B cell (primary cell): ENCODE measurements around the gene PLAU. TPM values are rescaled to one million over a fixed set of nuclear protein-coding genes. Genes with fewer than 3 reads are reported as not detected.
A peak's percentile ranks its signal among the peaks of the same experiment; 100 is the strongest.

Source experiments
- ATAC-seq: fragments of 200-7000 bp; cut with Tn5 transposase; one replicate; pipeline ENCODE4 v1.10.0; 2021; ENCODE audit warnings: low read depth, mild to moderate bottlenecking, moderate number of reproducible peaks, moderate library complexity
- CTCF ChIA-PET: fragments of 350-600 bp; sonication (Branson Sonifier 250); formaldehyde crosslinking; loops from one replicate; lab custom pipeline; 2021; ENCODE audit warnings: antibody characterized with exemption, inconsistent platforms; lab: Charles Lee
- POLR2A ChIA-PET: fragments of 350-600 bp; sonication (Branson Sonifier 250); formaldehyde crosslinking; loops from one replicate; lab custom pipeline; 2021; ENCODE audit warnings: antibody characterized with exemption; lab: Charles Lee
- DNase-seq: peaks from one replicate; pipeline ENCODE4 v3.0.0; 2013
- H2AFZ ChIP-seq: 2 replicates; pipeline ENCODE4 v1.6.1; 2012; ENCODE audit warnings: mild to moderate bottlenecking, low read depth, low read length; ENCODE audit not compliant: insufficient read depth, poor library complexity, severe bottlenecking
- H3K27ac ChIP-seq, 2 donors: 1 replicate in 1 of 2; 2 replicates in 1 of 2; pipeline ENCODE4 v1.5.1; 2012 to 2013; ENCODE audit warnings: low read length in 2 of 2, mild to moderate bottlenecking in 2 of 2, moderate library complexity in 1 of 2
- H3K27me3 ChIP-seq, 4 experiments: fragments of 200-600 bp in 1 of 4; sonication (generic) in 1 of 4; replicated peaks in 1 of 4; 1 replicate in 2 of 4; 2 replicates in 2 of 4; pipeline versions ENCODE4 v1.6.1 to v1.7.0; 2013 to 2016; ENCODE audit warnings: low read length in 3 of 4, mild to moderate bottlenecking in 2 of 4, mixed read lengths in 1 of 4, moderate library complexity in 1 of 4; ENCODE audit not compliant: insufficient read depth in 4 of 4, control insufficient read depth in 3 of 4; ENCODE audit errors: control extremely low read depth in 1 of 4
- H3K36me3 ChIP-seq, 2 experiments: replicated peaks in 1 of 2; 1 replicate in 1 of 2; 2 replicates in 1 of 2; pipeline versions ENCODE4 v1.6.1 to v1.7.1; 2013; ENCODE audit warnings: low read length in 1 of 2; ENCODE audit not compliant: insufficient read depth in 2 of 2, control insufficient read depth in 1 of 2; ENCODE audit errors: control extremely low read depth in 1 of 2, extremely low read depth in 1 of 2
- H3K4me1 ChIP-seq, 2 donors: fragments of 200-600 bp in 1 of 2; sonication (generic) in 1 of 2; 1 replicate in 1 of 2; 2 replicates in 1 of 2; pipeline versions ENCODE4 v1.5.1 to v1.6.1; 2013 to 2017; ENCODE audit warnings: low read length in 2 of 2; ENCODE audit not compliant: control insufficient read depth in 2 of 2, insufficient read depth in 2 of 2
- H3K4me2 ChIP-seq: replicated peaks from 2 replicates; pipeline ENCODE3; 2012; ENCODE audit warnings: mild to moderate bottlenecking, low read depth, low read length; ENCODE audit not compliant: poor library complexity, severe bottlenecking
- H3K4me3 ChIP-seq, 5 experiments: fragments of 200-600 bp in 1 of 5; sonication (generic) in 1 of 5; 1 replicate in 3 of 5; 2 replicates in 2 of 5; pipeline versions ENCODE4 v1.5.1 to v1.7.0; 2011 to 2016; ENCODE audit warnings: low read length in 4 of 5, mild to moderate bottlenecking in 4 of 5, low read depth in 2 of 5, control low read depth in 1 of 5, moderate library complexity in 1 of 5; ENCODE audit not compliant: insufficient read depth in 1 of 5; ENCODE audit errors: control extremely low read depth in 1 of 5, extremely low read depth in 1 of 5
- H3K79me2 ChIP-seq: fragments of 200-600 bp; sonication (generic); one replicate; pipeline ENCODE4 v1.6.0; 2016; ENCODE audit warnings: low read length; ENCODE audit not compliant: control insufficient read depth, insufficient read depth
- H3K9ac ChIP-seq: fragments of 200-600 bp; sonication (generic); 2 replicates; pipeline ENCODE4 v1.6.1; 2017; ENCODE audit warnings: mild to moderate bottlenecking, low read length, moderate library complexity
- H3K9me3 ChIP-seq, 3 donors: one replicate each; pipeline versions ENCODE4 v1.6.1 to v1.7.1; 2013; ENCODE audit warnings: low read length in 2 of 3; ENCODE audit not compliant: control insufficient read depth in 2 of 3, insufficient read depth in 1 of 3; ENCODE audit errors: control extremely low read depth in 1 of 3
- H4K20me1 ChIP-seq: 2 replicates; pipeline ENCODE4 v1.6.0; 2012; ENCODE audit warnings: mild to moderate bottlenecking, low read length; ENCODE audit not compliant: insufficient read depth, control insufficient read depth, poor library complexity, severe bottlenecking
- H3K27ac Mint-ChIP-seq: one replicate; pipeline ENCODE4 v1.8.0; 2021; ENCODE audit warnings: mixed read lengths
- H3K27me3 Mint-ChIP-seq: one replicate; pipeline ENCODE4 v1.8.0; 2021; ENCODE audit warnings: mixed read lengths
- H3K4me1 Mint-ChIP-seq: one replicate; pipeline ENCODE4 v1.8.0; 2021; ENCODE audit warnings: mixed read lengths
- H3K4me3 Mint-ChIP-seq: one replicate; pipeline ENCODE4 v1.8.0; 2021; ENCODE audit warnings: mixed read lengths
- H3K9me3 Mint-ChIP-seq: one replicate; pipeline ENCODE4 v1.8.0; 2022; ENCODE audit warnings: mixed read lengths; ENCODE audit not compliant: insufficient read depth
- EZH2 ChIP-seq: IDR thresholded peaks from 2 replicates; pipeline ENCODE4 v1.6.1; 2012; ENCODE audit warnings: borderline replicate concordance, low read depth, mild to moderate bottlenecking, moderate library complexity, low read length; ENCODE audit not compliant: insufficient read depth, poor library complexity, severe bottlenecking
- WGBS: methylation state at CpG from one replicate; pipeline ENCODE4 v1.1.5; 2013; ENCODE audit warnings: missing lambda C conversion rate; ENCODE audit not compliant: insufficient coverage; 5-methylcytosine and 5-hydroxymethylcytosine counted together
- intact Hi-C: fragments of 100-400 bp; cut with micrococcal nuclease; formaldehyde crosslinking; loops from one replicate; pipeline ENCODE4 v1.10.0; 2022
- polyA plus RNA-seq: library from polyadenylated mRNA; depleted of rRNA; stranded (reverse); fragments of >200 nt; gene quantifications from 2 replicates; pipeline ENCODE4 v1.2.3, GENCODE V29; 2012
- total RNA-seq, 2 donors: library from RNA; stranded (reverse); fragments of 120-200 nt in 1 of 2; gene quantifications; 1 replicate in 1 of 2; 2 replicates in 1 of 2; pipeline versions ENCODE4 v1.2.3 to v1.2.4, GENCODE V29; 2013 to 2022
- TF ChIP-seq, protein P1 (sequence below): fragments of 200-600 bp; IDR thresholded peaks from one replicate; pipeline ENCODE4 v1.8.0; 2022; ENCODE audit warnings: antibody characterized with exemption, mild to moderate bottlenecking

PLAU gene
- total and polyA plus RNA-seq, 2 donors (not counting 1 experiment from before 2014, with no cell fraction given) = 0.04 TPM; not detected in 1

GRCh38 chr10:73876566-73876965, 34.4 kb upstream of the PLAU start:
- H3K4me2 ChIP-seq = no peak overlapping the region
- H3K4me1 Mint-ChIP-seq = peaks cover 40% of the 10 kb centered on the region
- no peak overlapping the region for H3K4me3 Mint-ChIP-seq
- no peak overlapping the region for H3K9ac ChIP-seq
- no peaks in the 10 kb centered on the region for H3K9me3 ChIP-seq
- H2AFZ ChIP-seq = no peak overlapping the region
- peaks cover 16% of the 10 kb centered on the region for H4K20me1 ChIP-seq
- no peaks in the 10 kb centered on the region for H3K9me3 Mint-ChIP-seq
- H3K4me3 ChIP-seq = no peak overlapping the region
- H3K27me3 Mint-ChIP-seq = no peaks in the 10 kb centered on the region
- H3K27me3 ChIP-seq = no peaks in the 10 kb centered on the region
- H3K36me3 ChIP-seq = peaks cover 0 to 8% of the 10 kb centered on the region in 2 experiments
- H3K27ac Mint-ChIP-seq = peak overlapping the region; percentile 35
- DNase-seq (no peak), ATAC-seq (no peak)
- POLR2A ChIA-PET = no interaction called here
- TF ChIP-seq EZH2 = no peak
- TF ChIP-seq, protein P1, sequence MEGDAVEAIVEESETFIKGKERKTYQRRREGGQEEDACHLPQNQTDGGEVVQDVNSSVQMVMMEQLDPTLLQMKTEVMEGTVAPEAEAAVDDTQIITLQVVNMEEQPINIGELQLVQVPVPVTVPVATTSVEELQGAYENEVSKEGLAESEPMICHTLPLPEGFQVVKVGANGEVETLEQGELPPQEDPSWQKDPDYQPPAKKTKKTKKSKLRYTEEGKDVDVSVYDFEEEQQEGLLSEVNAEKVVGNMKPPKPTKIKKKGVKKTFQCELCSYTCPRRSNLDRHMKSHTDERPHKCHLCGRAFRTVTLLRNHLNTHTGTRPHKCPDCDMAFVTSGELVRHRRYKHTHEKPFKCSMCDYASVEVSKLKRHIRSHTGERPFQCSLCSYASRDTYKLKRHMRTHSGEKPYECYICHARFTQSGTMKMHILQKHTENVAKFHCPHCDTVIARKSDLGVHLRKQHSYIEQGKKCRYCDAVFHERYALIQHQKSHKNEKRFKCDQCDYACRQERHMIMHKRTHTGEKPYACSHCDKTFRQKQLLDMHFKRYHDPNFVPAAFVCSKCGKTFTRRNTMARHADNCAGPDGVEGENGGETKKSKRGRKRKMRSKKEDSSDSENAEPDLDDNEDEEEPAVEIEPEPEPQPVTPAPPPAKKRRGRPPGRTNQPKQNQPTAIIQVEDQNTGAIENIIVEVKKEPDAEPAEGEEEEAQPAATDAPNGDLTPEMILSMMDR = no peak
- no peak overlapping the region for H3K27ac ChIP-seq
- H3K79me2 ChIP-seq = peaks cover 25% of the 10 kb centered on the region
- peaks cover 22 to 44% of the 10 kb centered on the region in 2 donors for H3K4me1 ChIP-seq
- intact Hi-C loops = loop anchor here (10.0 kb wide), 2 partner anchors 252 to 1358 kb away; partner anchors contain the start of gene COMTD1
- CTCF ChIA-PET = interaction anchor here (1.8 to 16.5 kb wide), 3 partner anchors 10 to 26 kb away, joined by 7 to 498 read pairs (median 11); no protein-coding TSS in a partner anchor

GRCh38 chr10:73876971-73877370, 34.0 kb upstream of the PLAU start:
- intact Hi-C loops = loop anchor here (10.0 kb wide), 2 partner anchors 252 to 1358 kb away; partner anchors contain the start of gene COMTD1
- ChIA-PET POLR2A (no interaction called here), CTCF (interaction anchor here (2.4 to 16.5 kb wide), 3 partner anchors 9 to 26 kb away, joined by 11 to 498 read pairs (median 102); no protein-coding TSS in a partner anchor)
- H3K36me3 ChIP-seq = peaks cover 0 to 4% of the 10 kb centered on the region in 2 experiments
- ATAC-seq (no peak), DNase-seq (no peak)
- no peaks in the 10 kb centered on the region for H3K9me3 ChIP-seq
- Mint-ChIP-seq H3K4me1 (peaks cover 36% of the 10 kb centered on the region), H3K27me3 (no peaks in the 10 kb centered on the region), H3K27ac (peak overlapping the region; percentile 35), H3K4me3 (no peak overlapping the region), H3K9me3 (no peaks in the 10 kb centered on the region)
- H2AFZ ChIP-seq = no peak overlapping the region
- H3K27ac ChIP-seq = no peak overlapping the region
- no peak overlapping the region for H3K4me2 ChIP-seq
- H3K4me3 ChIP-seq = no peak overlapping the region
- no peak overlapping the region for H3K9ac ChIP-seq
- 100% methylated on average over 2 of the region's 4 CpGs for WGBS
- H4K20me1 ChIP-seq = peaks cover 13% of the 10 kb centered on the region
- no peaks in the 10 kb centered on the region for H3K27me3 ChIP-seq
- no peak for TF ChIP-seq EZH2
- TF ChIP-seq, protein P1 = no peak
- H3K79me2 ChIP-seq = peaks cover 21% of the 10 kb centered on the region
- H3K4me1 ChIP-seq = peaks cover 22 to 41% of the 10 kb centered on the region in 2 donors
